ENCODE results near the gene KLK13.

KLK13 gene

GRCh38 chr19:51091895-51092873, 27.3 kb upstream of the KLK13 start:
- no peak for DNase-seq

GRCh38 chr19:51091126-51091525, 26.2 kb upstream of the KLK13 start:
- DNase-seq: no peak

- no peak for DNase-seq
These were observed 25.6 kb upstream of the KLK13 start for GRCh38 chr19:51090471-51090870.

DNA sequence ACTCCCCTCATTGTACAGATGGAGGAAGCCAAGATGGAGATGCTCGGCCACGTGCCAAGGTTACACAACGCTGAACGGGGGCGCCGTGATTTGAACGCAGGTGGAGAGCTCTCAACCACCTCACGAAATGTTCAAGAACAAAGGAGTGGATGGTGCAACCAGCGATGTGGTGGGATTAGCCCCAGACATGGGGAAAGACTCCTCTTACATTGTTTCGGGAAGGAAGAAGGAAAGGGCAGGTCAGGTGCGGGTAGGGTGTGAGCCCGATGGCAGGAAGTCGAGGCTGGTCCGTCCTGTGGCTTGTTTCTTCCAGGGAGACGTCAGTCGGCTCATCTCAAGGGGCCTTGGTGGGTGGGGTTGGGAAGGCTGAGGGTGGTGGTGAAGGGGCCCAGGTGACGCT, 24.9 kb upstream of the KLK13 start:
- DNase-seq: no peak

- no peak for DNase-seq
These were observed 21.4 kb upstream of the KLK13 start for GRCh38 chr19:51086153-51086850.

- no peak for DNase-seq
These were observed 19.6 kb upstream of the KLK13 start for GRCh38 chr19:51084505-51084904.

DNA sequence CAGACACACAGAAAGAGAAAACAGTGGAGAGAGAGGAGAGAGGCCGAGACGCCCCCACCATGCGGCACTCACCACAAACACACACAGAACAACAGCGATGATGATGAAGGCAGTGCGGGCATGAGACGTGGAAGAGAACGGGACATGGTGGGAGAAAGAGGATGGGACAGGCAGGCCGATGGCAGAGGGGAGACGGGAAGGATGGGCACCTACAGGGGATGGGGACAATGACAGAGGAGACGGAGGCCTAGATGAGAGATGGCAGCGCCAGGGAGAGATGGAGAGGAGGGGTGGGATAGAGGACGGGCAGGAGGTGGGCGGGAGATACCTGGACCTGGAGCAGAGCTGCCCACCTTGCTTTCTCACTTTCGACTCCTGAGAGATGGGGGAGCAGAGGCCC, 18.9 kb upstream of the KLK13 start:
- DNase-seq: no peak

GRCh38 chr19:51083181-51083580, 18.3 kb upstream of the KLK13 start:
- DNase-seq: no peak

DNA sequence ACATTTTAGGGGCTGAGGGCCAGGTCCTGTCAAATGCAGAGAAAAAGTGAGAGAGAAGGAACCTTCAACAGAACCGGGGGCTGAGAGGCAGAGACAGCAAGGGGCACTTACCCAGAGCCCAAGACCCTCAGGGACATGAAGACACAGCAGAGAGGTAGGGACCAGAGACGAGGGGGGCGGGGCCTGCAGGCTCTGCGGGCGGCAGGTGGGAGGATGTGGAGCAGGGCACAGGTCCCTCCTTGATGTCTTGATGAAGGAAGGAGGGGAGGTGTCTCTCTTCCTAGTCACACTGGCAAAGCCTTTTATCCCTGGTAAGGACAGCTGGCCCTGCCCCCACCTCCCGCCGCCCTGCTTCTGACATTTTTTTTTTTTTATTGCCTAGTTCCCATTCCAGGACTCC, 17.7 kb upstream of the KLK13 start, which contains the start of gene KLK14:
KLK14 (minus strand) TSS at position 277 of the 400 bp plus-strand sequence; CDS start at position 4, 273 bp downstream.
- no peak for DNase-seq

- DNase-seq: no peak
These were observed 16.6 kb upstream of the KLK13 start for GRCh38 chr19:51081476-51081875.

GRCh38 chr19:51079481-51080110, 14.7 kb upstream of the KLK13 start:
- no peak for DNase-seq

GRCh38 chr19:51078731-51079130, 13.8 kb upstream of the KLK13 start:
- DNase-seq: no peak

GRCh38 chr19:51078104-51078503, 13.2 kb upstream of the KLK13 start:
- no peak for DNase-seq

DNA sequence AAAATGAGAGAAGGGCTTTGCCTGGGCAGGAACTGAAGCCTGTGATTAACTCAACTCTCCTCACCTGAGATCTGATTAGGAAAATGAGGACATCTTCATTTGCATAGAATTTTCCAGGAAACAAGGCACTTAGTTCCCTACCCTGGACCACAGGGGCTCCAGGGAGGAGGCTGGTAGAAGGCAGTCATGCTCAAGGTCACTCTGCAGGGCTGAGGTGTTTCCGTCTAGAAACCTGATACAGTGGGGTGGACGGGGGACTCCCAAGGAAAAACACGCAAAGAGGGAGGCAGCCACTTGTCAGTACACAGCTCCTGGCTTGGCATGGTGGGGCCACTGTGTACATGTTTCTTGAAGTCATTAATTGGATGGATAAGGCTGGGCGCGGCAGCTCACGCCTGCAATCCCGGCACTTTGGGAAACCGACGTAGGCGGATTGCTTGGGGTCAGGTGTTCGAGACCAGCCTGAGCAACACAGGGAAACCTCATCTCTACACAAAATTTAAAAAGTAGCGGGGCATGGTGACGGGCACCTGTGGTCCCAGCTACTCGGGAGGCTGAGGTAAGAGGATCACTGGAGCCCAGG, 11.8 kb upstream of the KLK13 start:
- no peak for DNase-seq

DNA sequence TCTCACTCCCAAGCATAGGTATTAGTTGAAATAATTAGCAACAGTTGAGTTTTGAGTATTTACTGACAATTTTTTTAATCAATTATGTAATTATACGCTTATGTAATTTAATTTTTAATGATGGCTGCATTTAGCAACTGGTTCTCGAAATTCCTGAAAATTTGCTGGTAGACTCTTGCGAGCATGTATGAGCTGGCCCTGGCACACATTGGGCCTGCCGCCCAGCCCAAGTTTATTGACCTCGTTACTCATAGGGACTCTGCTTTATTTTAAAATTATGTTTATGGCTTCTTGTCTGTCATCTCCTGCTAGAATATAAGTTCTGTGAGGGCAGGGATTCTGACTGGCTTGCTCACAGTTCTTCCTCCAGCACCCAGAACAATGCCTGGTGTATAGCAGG, 11.1 kb upstream of the KLK13 start:
- no peak for DNase-seq

GRCh38 chr19:51071095-51071405, 6.2 kb upstream of the KLK13 start:
- DNase-seq: no peak

DNA sequence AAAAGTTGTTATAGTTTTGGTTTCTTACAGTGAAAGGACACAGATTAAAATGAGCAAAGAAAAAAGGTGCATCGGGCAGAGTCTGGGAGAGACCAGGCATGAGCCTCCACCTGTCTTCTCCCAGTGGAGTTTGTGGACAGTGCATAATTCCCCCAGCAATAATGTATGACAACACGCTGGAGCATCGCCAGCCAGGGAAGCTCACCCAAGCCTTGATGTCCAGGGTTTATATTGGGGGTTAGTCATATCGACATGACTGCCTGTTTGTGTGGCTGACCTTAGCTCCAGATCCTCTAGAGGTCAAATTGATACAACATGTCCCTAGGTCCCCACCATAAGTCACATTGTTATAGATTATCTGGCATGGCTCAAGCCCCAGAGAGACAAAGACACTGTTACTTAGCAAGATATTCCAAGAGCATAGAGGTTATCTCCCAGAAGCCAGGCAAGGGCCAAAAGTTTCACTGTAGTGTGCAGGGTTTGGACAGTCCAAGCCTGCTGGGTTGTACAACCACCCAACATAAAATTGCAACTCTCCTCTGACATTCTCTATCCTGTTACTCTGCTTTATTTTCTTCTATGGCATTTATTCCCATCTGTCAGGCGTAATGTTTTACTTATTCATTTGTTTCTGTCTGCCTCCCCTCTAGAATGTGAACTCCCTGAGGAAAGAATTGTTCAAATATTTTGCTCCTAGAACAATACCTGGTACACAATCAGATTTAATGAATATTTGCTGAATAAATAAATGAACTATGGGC, 5.6 kb upstream of the KLK13 start:
- DNase-seq: no peak

- no peak for DNase-seq
These were observed 1.7 kb upstream of the KLK13 start for GRCh38 chr19:51066393-51067186.

DNA sequence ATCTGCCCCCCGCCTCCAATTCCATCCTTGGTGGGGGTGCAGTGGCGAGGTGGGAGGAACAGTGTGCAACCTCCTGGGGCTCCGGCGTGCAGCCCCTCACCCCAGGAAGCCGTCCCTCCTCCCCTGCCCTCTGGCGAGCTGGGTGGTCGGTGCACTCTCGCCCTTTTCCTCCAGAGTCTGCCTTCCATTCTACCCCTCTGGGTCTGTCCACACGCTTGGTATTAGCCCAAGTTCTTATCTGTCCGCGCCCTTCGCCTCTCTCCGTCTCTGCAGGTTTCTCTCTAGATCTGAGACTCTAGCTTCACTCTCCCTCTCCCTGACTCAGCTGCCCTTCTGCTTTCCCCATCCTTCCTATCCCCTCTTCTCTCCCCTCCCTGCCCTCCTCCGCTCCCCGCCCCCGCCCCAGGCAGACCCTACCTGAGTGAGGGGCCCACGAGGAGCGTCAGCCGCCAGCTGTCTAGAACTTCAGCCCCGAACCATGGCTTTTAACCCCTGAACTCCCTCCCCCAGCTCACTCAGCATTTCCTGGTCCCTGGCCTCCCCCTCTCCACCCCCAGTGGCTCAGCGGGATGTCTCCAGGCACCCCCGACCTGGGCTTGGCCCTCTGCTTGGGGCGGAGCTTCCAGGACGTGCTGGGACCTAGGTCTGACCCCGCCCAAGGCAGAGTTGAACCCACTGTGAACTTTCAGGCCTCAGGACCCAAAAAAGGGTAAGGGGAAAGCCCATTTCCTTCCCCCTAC, 499 bp upstream of the KLK13 start:
- DNase-seq: no peak

DNA sequence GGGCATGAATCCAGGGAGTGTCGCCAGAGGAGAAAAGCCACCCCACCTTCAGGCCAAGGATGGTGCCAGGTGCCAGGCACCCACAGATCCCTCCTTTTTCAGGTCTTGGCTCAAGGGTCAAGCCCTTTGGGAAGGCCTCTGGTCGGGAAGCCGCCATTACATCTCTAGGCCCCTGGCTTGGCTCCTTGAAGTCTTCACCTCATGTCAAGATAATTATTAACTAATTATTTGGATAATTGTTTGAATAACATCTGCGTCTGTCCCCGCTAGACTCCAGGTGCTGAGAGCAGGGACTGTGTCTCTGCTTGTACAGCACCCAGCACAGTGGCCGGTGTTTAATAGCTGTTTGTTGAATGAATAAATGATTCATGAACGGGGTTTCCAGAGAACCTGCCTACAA, 1.2 kb downstream of the KLK13 start:
- DNase-seq: no peak

- no peak for DNase-seq
These were observed 3.9 kb downstream of the KLK13 start for GRCh38 chr19:51060973-51061372.

Measured in effector CD8-positive, alpha-beta T cell (primary cell).